GM12872 (cell line): ENCODE data around the gene SLC4A1AP.

Experiments
- TF ChIP-seq, protein P1 (sequence below): IDR thresholded peaks from 3 replicates; pipeline ENCODE4 v1.5.1; 2011; ENCODE audit warnings: low read depth, mild to moderate bottlenecking, low read length, moderate library complexity; ENCODE audit not compliant: insufficient read depth

Gene SLC4A1AP

DNA sequence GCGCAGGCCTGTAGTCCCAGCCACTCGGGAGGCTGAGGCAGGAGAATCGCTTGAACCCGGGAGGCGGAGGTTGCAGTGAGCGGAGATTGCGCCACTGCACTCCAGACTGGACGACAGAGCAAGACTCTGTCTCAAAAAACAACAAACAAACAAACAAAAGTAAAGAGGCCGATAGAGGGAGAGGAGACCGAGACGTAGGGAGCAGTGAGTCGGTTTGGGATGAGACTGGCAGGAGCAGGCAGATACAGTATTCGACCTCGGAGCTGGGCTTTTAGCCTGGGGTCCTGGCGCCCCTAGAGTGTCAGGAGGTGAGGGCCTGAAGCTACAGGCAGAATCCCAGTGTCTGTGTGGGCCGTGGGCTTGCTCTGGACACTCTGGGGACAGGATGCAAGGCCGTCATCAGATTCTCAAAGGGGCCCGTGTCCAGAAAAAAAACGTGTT lies 51.2 kb downstream of the SLC4A1AP start:
- TF ChIP-seq, protein P1, sequence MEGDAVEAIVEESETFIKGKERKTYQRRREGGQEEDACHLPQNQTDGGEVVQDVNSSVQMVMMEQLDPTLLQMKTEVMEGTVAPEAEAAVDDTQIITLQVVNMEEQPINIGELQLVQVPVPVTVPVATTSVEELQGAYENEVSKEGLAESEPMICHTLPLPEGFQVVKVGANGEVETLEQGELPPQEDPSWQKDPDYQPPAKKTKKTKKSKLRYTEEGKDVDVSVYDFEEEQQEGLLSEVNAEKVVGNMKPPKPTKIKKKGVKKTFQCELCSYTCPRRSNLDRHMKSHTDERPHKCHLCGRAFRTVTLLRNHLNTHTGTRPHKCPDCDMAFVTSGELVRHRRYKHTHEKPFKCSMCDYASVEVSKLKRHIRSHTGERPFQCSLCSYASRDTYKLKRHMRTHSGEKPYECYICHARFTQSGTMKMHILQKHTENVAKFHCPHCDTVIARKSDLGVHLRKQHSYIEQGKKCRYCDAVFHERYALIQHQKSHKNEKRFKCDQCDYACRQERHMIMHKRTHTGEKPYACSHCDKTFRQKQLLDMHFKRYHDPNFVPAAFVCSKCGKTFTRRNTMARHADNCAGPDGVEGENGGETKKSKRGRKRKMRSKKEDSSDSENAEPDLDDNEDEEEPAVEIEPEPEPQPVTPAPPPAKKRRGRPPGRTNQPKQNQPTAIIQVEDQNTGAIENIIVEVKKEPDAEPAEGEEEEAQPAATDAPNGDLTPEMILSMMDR = no peak

DNA sequence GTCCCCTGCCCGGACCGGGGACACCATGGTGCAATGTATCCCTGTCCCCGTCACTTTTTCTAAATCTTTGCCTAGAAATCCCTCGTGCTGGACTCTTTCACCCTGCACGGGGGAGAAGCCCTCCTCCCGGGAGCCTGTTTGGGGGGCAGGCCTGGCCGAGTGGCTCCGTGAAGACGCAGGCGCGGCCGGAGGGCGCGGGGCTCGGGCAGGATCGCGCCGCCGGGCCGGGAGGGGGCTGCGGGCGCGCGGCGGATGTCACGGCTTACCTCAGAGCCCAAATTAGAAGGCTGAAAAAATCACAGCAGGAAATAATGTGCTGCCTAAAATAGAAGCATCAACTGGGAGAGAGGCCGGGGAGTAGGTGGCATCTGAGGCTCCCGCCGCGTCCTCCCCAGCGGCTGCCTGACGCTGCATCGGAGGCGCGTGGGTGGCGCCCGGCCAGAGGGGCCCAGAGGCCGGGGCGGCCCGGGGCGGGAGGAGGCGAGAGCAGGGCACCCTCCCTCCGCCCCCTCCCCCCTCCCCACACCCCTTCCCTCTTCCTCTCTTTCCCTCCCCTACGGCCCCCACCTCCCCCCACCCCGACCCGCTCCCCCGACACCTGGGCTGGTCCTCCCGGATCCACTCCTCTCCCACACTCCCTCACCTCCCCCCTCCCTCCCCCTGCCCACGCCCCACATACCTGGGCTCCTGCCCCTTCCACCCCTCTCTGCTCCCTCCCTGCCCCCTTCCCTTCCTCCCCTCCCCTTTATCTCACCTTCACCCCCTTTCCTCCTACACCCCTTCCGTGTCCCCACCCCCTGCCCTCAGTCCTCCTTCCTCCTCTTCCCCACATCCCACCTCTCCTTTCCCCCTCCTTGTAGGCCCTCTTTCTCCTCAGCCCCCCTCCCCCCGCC lies 51.9 kb downstream of the SLC4A1AP start:
- TF ChIP-seq, protein P1 = no peak

DNA sequence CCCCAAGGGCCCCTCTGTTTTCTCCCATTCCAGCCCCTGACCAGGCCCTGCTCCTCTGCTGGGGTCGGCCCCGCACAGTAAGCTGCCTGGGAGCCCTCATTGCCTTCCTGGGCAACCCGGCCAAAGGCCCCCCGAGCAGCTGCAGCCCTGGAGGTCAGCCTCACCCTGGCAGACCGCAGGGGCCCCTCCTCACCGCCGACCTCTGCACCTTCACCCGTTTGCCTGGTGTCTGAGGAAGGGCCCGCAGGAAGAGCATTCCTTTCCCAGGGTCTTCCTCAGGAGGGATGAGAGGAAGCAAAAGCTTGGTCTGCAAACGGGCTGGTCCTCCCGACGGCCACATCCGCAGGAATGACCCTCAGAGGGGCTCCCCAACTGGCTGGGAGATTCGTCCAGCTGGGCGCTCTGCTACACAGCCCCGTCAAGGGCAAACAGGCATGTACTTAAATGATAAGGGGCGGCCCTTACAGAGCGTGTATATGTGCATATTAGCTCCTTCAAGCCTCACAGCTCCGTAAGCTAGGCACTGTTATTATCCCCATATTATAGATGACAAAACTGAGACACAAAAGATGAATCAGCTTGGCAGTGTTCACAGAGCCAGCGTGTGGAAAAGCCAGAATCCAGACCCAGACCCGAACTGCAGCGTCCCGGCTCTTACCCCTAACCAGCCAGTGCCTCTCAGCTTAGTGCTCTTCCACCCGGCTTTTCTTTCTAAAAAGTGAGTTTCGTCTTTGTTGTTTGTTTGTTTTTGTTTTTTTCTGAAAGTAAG lies 52.8 kb downstream of the SLC4A1AP start:
- TF ChIP-seq, protein P1 = no peak

DNA sequence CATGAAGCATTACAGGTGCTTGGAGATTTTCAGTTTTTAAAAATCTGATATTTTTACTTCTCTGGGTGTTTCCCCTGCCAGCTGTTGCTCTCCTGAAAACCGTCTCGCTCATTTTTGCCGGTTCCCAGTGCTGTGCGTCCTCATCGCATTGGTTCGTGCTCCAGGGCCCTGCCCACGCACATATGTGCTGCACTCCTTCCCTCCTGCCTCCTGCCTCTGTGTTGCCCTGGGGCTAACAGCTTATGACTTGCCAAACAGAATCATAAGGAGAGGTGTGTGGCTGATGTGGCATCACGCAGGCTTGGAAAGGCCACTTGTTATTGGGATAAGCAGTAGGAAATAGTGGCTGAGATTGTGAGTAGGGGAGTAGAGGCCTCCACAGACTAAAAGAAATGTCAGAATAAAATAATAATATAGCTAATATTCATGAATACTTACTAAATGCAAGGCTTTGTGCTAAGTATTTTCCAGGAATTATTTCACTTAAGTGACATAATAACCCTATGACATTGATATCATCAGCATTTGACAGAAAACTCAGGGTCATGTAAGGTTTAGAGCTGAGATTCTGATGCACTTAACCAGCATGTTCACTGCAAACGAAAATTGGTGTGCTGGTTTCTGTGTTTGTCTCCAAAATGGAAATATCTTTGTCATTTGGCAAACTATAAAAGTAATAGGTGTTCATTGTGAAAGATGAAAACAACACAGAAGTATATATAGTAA lies 53.5 kb downstream of the SLC4A1AP start:
- TF ChIP-seq, protein P1 = no peak

DNA sequence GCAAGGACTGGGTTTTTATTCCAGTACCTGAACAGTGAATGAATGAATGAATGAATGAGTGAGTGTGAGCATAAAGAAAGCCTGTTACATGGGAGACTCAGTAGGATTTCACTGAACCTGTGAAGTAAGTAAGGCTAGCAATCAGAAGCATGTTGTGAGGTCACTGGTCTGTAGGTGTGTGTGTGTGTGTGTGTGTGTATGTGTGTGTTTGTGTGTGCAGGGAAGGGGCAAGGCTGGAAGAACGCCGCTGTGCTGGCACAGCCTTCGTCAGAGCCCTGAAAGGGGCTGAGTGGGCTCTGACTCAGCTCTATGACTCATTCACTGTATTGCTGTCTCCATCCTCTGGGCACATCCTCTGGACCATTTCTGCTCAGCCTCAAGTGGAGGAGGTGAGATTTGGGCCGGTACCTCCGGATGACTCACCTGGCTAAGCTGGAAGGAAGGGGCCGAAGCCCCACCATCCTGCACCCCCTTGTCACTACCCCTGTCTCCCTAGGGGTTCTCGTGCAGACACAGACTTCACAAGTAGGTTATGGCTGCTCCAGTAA lies 56.4 kb downstream of the SLC4A1AP start:
- TF ChIP-seq, protein P1 = no peak

DNA sequence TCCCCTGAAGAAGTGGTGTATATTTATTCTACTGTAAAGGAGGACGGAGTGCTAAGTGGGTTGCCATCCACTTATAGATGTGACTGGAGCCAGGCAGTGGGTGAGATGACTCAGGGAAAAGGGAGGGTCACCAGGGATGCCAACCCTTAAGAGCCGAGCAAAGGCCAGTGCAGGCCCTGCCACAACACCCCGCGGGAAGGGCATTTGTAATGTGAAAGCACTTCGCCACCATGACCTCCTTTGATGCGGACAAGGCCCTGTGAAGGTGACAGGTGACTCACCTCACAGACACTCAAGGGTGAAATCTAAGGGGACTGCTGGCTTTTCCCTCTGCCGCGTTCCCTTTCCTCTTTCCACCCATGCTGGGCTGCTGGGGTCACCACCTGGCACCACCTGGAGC lies 57.6 kb downstream of the SLC4A1AP start:
- TF ChIP-seq, protein P1 = no peak

DNA sequence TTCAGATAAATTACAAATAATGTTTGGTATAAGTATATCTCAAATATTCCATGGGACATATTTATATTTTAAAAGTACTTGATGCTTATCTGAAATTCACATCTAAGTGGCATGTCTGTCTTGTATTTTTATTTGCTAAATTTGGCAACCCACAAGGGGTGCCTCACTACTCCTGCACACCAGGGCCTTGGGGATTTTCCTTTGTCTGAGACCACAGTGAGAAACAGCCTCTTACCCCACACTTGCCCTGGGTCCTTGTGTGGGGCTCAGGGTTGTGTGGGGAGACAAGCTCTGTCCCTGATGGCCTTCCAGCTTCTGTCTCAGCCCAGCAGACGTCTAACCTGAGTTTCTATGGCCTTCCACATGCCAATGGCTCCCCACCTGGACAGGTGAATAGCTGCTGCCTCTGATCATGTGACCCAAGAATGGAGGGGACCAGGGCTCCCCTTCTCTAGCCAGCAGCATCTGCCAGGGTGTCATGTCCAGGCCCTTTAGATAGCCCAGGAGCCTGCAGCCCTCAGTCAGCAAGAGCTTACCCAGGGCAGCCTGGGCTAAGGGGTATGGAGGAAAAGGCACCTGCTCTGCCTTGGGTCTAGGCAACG lies 58.3 kb downstream of the SLC4A1AP start:
- TF ChIP-seq, protein P1 = no peak
